Measurements from ENCODE around the gene EXOC3L4.

Gene EXOC3L4

DNA sequence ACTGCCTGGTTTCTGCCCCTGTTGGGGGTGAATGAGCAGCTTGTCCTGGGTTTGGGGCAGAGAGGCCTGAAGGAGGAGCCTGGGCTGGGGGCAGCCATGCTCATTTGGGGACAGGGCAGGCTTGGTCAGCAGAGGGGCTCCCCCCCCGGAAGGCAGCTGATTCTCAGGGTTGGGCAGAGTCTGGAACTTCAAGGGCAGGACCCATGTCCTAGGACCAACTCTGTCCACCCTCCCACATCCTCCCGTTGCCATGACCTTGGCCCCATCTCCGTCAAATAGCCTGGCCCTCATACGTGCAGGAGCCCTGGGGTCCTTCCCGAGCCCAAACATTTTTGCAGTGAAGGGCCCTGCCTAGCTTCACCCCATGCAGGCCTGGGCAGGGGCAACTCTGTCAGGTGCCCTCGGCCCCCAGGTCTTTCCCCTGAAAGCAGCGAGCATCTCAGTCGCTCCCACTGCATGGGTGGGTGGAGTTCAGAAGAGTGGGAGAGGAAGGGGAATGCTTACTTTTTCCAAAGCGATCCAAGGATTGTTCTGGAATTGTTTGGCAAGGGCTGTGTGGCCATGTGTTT is 61.4 kb downstream of the EXOC3L4 start:
- Histone ChIP-seq H3K27ac (ENCODE audit: low read depth, low read length) (no peak overlapping the region), H3K4me1 (ENCODE audit: control insufficient read depth, insufficient read depth, low read length) (peaks cover 3% of the 10 kb centered on the region), H3K36me3 (ENCODE audit: control insufficient read depth, insufficient read depth, low read length) (no peaks in the 10 kb centered on the region), H3K27me3 (ENCODE audit: control insufficient read depth, insufficient read depth, low read length) (peaks cover 3% of the 10 kb centered on the region), H3K4me3 (ENCODE audit: low read length) (no peak overlapping the region), H3K9ac (ENCODE audit: low read length) (no peak overlapping the region)

- peaks cover 3% of the 10 kb centered on the region for H3K27me3 ChIP-seq (ENCODE audit: control insufficient read depth, insufficient read depth, low read length)
- H3K4me1 ChIP-seq (ENCODE audit: control insufficient read depth, insufficient read depth, low read length), result peaks cover 3% of the 10 kb centered on the region
- H3K36me3 ChIP-seq (ENCODE audit: control insufficient read depth, insufficient read depth, low read length), result no peaks in the 10 kb centered on the region
- no peak overlapping the region for H3K9ac ChIP-seq (ENCODE audit: low read length)
- H3K27ac ChIP-seq (ENCODE audit: low read depth, low read length), result no peak overlapping the region
- H3K4me3 ChIP-seq (ENCODE audit: low read length), result no peak overlapping the region
Measured at GRCh38 chr14:103156651-103157378, 62.3 kb downstream of the EXOC3L4 start.

GRCh38 chr14:103157969-103158368 is 63.4 kb downstream of the EXOC3L4 start:
- Histone ChIP-seq H3K27ac (ENCODE audit: low read depth, low read length) (no peak overlapping the region), H3K9ac (ENCODE audit: low read length) (no peak overlapping the region), H3K4me1 (ENCODE audit: control insufficient read depth, insufficient read depth, low read length) (peaks cover 3% of the 10 kb centered on the region), H3K36me3 (ENCODE audit: control insufficient read depth, insufficient read depth, low read length) (no peaks in the 10 kb centered on the region), H3K27me3 (ENCODE audit: control insufficient read depth, insufficient read depth, low read length) (peaks cover 3% of the 10 kb centered on the region), H3K4me3 (ENCODE audit: low read length) (no peak overlapping the region)

- Histone ChIP-seq H3K27me3 (ENCODE audit: control insufficient read depth, insufficient read depth, low read length) (peaks cover 3% of the 10 kb centered on the region), H3K36me3 (ENCODE audit: control insufficient read depth, insufficient read depth, low read length) (no peaks in the 10 kb centered on the region), H3K4me1 (ENCODE audit: control insufficient read depth, insufficient read depth, low read length) (peaks cover 3% of the 10 kb centered on the region), H3K4me3 (ENCODE audit: low read length) (no peak overlapping the region), H3K9ac (ENCODE audit: low read length) (no peak overlapping the region), H3K27ac (ENCODE audit: low read depth, low read length) (no peak overlapping the region)
Measured at GRCh38 chr14:103158688-103159087, 64.2 kb downstream of the EXOC3L4 start.

Data from rectal smooth muscle tissue (tissue), 1 donor.